ENCODE data around the gene CGB8. TPM values are rescaled to one million over a fixed set of nuclear protein-coding genes. Genes with fewer than 3 reads are reported as not detected.
A peak's percentile ranks its signal among the peaks of the same experiment; 100 is the strongest.
"Not testable (repeated sequence)": the region's sequence is repeated elsewhere in the genome, so short reads cannot be mapped to it uniquely, and the experiment has no call there.

The CGB8 gene
- total RNA-seq, 1 donor from 2014 or later, result not detected

- Mint-ChIP-seq H3K9me3 (ENCODE audit: unreplicated experiment) (no peaks in the 10 kb centered on the region), H3K4me1 (ENCODE audit: unreplicated experiment) (peaks cover 18% of the 10 kb centered on the region), H3K4me3 (ENCODE audit: unreplicated experiment) (no peak overlapping the region), H3K36me3 (ENCODE audit: unreplicated experiment) (no peaks in the 10 kb centered on the region), H3K27ac (ENCODE audit: unreplicated experiment) (no peak overlapping the region), H3K27me3 (ENCODE audit: unreplicated experiment) (peaks cover 16% of the 10 kb centered on the region)
- no peak for TF ChIP-seq CTCF (IDR thresholded peaks at IDR 0.05)
- no peak for DNase-seq (ENCODE audit: extremely low spot score, unreplicated experiment)
These were observed 12.5 kb upstream of the CGB8 start for GRCh38 chr19:49061445-49061844.

- Mint-ChIP-seq H3K9me3 (ENCODE audit: unreplicated experiment) (no peaks in the 10 kb centered on the region), H3K4me3 (ENCODE audit: unreplicated experiment) (no peak overlapping the region), H3K27me3 (ENCODE audit: unreplicated experiment) (peaks cover 12% of the 10 kb centered on the region), H3K36me3 (ENCODE audit: unreplicated experiment) (no peaks in the 10 kb centered on the region), H3K27ac (ENCODE audit: unreplicated experiment) (no peak overlapping the region), H3K4me1 (ENCODE audit: unreplicated experiment) (peaks cover 20% of the 10 kb centered on the region)
- TF ChIP-seq CTCF (IDR thresholded peaks at IDR 0.05), result no peak
- no peak for DNase-seq (ENCODE audit: extremely low spot score, unreplicated experiment)
These were observed 12.1 kb upstream of the CGB8 start for GRCh38 chr19:49061000-49061399.

- no peak for TF ChIP-seq CTCF (IDR thresholded peaks at IDR 0.05)
- Mint-ChIP-seq H3K27ac (ENCODE audit: unreplicated experiment) (no peak overlapping the region), H3K4me3 (ENCODE audit: unreplicated experiment) (no peak overlapping the region), H3K36me3 (ENCODE audit: unreplicated experiment) (no peaks in the 10 kb centered on the region), H3K27me3 (ENCODE audit: unreplicated experiment) (peaks cover 6% of the 10 kb centered on the region), H3K4me1 (ENCODE audit: unreplicated experiment) (peaks cover 15% of the 10 kb centered on the region), H3K9me3 (ENCODE audit: unreplicated experiment) (no peaks in the 10 kb centered on the region)
- DNase-seq (ENCODE audit: extremely low spot score, unreplicated experiment), result no peak
These were observed 10.1 kb upstream of the CGB8 start for GRCh38 chr19:49059053-49059452.

- no peak for TF ChIP-seq CTCF (IDR thresholded peaks at IDR 0.05)
- no peak overlapping the region for H3K4me3 Mint-ChIP-seq (ENCODE audit: unreplicated experiment)
- H3K27me3 Mint-ChIP-seq (ENCODE audit: unreplicated experiment), result peaks cover 6% of the 10 kb centered on the region
- no peaks in the 10 kb centered on the region for H3K9me3 Mint-ChIP-seq (ENCODE audit: unreplicated experiment)
- no peak overlapping the region for H3K27ac Mint-ChIP-seq (ENCODE audit: unreplicated experiment)
- DNase-seq (ENCODE audit: extremely low spot score, unreplicated experiment), result no peak
- peaks cover 15% of the 10 kb centered on the region for H3K4me1 Mint-ChIP-seq (ENCODE audit: unreplicated experiment)
- no peaks in the 10 kb centered on the region for H3K36me3 Mint-ChIP-seq (ENCODE audit: unreplicated experiment)
These were observed 9.7 kb upstream of the CGB8 start for GRCh38 chr19:49058562-49058961.

GRCh38 chr19:49057636-49058234, 8.8 kb upstream of the CGB8 start, which contains the start of gene CGB7:
Gene CGB7, minus strand, starts transcription at chr19:49057749. Its CDS starts 2,374 bp downstream, at chr19:49055375.
- Mint-ChIP-seq H3K27me3 (ENCODE audit: unreplicated experiment) (peaks cover 6% of the 10 kb centered on the region), H3K9me3 (ENCODE audit: unreplicated experiment) (no peaks in the 10 kb centered on the region), H3K27ac (ENCODE audit: unreplicated experiment) (no peak within 1 kb of the TSS), H3K4me3 (ENCODE audit: unreplicated experiment) (peak within 1 kb of the TSS; percentile 74), H3K4me1 (ENCODE audit: unreplicated experiment) (peaks cover 15% of the 10 kb centered on the region), H3K36me3 (ENCODE audit: unreplicated experiment) (no peaks in the 10 kb centered on the region)
- no peak for DNase-seq (ENCODE audit: extremely low spot score, unreplicated experiment)
- no peak for TF ChIP-seq CTCF (IDR thresholded peaks at IDR 0.05)

- not testable (repeated sequence) for H3K27me3 Mint-ChIP-seq (ENCODE audit: unreplicated experiment); DNase-seq (ENCODE audit: extremely low spot score, unreplicated experiment); H3K36me3 Mint-ChIP-seq (ENCODE audit: unreplicated experiment); H3K9me3 Mint-ChIP-seq (ENCODE audit: unreplicated experiment); H3K27ac Mint-ChIP-seq (ENCODE audit: unreplicated experiment)
- H3K4me3 Mint-ChIP-seq (ENCODE audit: unreplicated experiment), result peak overlapping the region; percentile 74
- H3K4me1 Mint-ChIP-seq (ENCODE audit: unreplicated experiment), result peaks cover 15% of the 10 kb centered on the region
These were observed 8.1 kb upstream of the CGB8 start for GRCh38 chr19:49056902-49057596.
